Ishikawa (cell line): Measurements from ENCODE around the gene FA2H.

Experiments used
- EGR1 ChIP-seq: IDR thresholded peaks from 2 replicates; pipeline ENCODE4 v1.6.1; 2012
- REST ChIP-seq: IDR thresholded peaks from 2 replicates; pipeline ENCODE4 v1.6.1; 2012; ENCODE audit warnings: low read depth, mild to moderate bottlenecking

GRCh38 chr16:74756203-74756602 lies 18.4 kb downstream of the FA2H start:
- TF ChIP-seq REST (no peak), EGR1 (no peak)
